ENCODE data around the gene NUP85.

Gene NUP85

DNA sequence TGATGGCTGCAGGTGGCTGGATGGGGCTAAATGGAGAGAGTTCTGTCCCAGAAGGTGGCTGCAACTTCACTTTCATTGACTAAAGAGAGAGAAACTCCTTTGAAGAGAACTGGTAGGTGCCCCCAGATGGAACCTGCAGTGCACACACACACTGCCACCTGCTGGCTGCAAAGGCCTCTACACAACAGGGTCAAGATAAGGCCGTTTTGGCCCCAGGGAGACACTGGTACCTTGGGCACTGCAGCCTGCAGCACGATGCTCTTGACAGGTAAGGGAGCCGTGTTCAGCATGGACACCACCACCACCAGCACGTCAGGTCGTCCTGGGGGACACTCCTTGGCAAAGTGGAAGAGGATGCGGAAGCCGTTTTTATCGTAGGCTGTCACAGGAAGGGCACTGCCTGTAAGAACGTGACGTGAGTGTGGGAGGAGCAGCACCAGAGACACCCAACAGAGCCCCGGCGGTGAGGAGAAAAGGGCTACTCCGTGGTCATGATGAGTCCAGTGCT lies 33.3 kb downstream of the NUP85 start (continued):
- TF ChIP-seq, protein P1, sequence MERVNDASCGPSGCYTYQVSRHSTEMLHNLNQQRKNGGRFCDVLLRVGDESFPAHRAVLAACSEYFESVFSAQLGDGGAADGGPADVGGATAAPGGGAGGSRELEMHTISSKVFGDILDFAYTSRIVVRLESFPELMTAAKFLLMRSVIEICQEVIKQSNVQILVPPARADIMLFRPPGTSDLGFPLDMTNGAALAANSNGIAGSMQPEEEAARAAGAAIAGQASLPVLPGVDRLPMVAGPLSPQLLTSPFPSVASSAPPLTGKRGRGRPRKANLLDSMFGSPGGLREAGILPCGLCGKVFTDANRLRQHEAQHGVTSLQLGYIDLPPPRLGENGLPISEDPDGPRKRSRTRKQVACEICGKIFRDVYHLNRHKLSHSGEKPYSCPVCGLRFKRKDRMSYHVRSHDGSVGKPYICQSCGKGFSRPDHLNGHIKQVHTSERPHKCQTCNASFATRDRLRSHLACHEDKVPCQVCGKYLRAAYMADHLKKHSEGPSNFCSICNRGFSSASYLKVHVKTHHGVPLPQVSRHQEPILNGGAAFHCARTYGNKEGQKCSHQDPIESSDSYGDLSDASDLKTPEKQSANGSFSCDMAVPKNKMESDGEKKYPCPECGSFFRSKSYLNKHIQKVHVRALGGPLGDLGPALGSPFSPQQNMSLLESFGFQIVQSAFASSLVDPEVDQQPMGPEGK (CRISPR knock-in tag; IDR thresholded peaks at IDR 0.05; ENCODE audit: borderline replicate concordance) = no peak
- TF ChIP-seq CSDC2 (CRISPR knock-in tag; IDR thresholded peaks at IDR 0.05) = no peak
- TF ChIP-seq, protein P2, sequence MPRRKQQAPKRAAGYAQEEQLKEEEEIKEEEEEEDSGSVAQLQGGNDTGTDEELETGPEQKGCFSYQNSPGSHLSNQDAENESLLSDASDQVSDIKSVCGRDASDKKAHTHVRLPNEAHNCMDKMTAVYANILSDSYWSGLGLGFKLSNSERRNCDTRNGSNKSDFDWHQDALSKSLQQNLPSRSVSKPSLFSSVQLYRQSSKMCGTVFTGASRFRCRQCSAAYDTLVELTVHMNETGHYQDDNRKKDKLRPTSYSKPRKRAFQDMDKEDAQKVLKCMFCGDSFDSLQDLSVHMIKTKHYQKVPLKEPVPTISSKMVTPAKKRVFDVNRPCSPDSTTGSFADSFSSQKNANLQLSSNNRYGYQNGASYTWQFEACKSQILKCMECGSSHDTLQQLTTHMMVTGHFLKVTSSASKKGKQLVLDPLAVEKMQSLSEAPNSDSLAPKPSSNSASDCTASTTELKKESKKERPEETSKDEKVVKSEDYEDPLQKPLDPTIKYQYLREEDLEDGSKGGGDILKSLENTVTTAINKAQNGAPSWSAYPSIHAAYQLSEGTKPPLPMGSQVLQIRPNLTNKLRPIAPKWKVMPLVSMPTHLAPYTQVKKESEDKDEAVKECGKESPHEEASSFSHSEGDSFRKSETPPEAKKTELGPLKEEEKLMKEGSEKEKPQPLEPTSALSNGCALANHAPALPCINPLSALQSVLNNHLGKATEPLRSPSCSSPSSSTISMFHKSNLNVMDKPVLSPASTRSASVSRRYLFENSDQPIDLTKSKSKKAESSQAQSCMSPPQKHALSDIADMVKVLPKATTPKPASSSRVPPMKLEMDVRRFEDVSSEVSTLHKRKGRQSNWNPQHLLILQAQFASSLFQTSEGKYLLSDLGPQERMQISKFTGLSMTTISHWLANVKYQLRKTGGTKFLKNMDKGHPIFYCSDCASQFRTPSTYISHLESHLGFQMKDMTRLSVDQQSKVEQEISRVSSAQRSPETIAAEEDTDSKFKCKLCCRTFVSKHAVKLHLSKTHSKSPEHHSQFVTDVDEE (CRISPR knock-in tag; IDR thresholded peaks at IDR 0.05) = no peak
- no peak for TF ChIP-seq ESRRG (CRISPR knock-in tag; IDR thresholded peaks at IDR 0.05)
- TF ChIP-seq GLIS3 (CRISPR knock-in tag; IDR thresholded peaks at IDR 0.05) = no peak
- TF ChIP-seq TCF4 (CRISPR knock-in tag; IDR thresholded peaks at IDR 0.05; ENCODE audit: borderline replicate concordance) = no peak
- TF ChIP-seq SNAI2 (CRISPR knock-in tag; IDR thresholded peaks at IDR 0.05) = no peak

DNA sequence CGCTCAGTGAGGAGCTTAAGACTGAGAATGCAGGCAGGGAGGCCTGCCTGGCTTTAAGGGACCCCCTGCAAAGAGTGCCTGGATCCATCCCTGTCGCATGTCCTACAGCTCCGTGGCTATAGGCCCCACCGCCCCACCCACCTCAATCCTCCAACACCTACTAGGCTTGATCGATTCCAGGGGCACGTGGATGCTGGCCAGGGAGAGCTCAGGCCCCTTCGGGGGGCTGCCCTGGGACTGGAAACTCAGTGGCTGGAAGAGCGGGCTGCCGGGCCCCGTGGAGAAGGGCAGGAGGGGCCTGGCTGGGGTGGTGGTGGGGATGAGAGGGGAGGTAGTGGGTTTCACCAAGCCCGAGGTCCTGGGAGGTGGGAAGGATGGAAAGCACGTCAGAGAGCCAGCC lies 33.7 kb downstream of the NUP85 start:
- TF ChIP-seq ESRRG (CRISPR knock-in tag; IDR thresholded peaks at IDR 0.05) (no peak), CSDC2 (CRISPR knock-in tag; IDR thresholded peaks at IDR 0.05) (no peak), RARB (CRISPR knock-in tag; IDR thresholded peaks at IDR 0.05) (no peak), ZNF70 (CRISPR knock-in tag; IDR thresholded peaks at IDR 0.05) (no peak), ZFP3 (CRISPR knock-in tag; IDR thresholded peaks at IDR 0.05) (no peak), ZC3H10 (CRISPR knock-in tag; IDR thresholded peaks at IDR 0.05) (no peak), BACH2 (CRISPR knock-in tag; IDR thresholded peaks at IDR 0.05; ENCODE audit: borderline replicate concordance) (no peak), ARNTL (CRISPR knock-in tag; IDR thresholded peaks at IDR 0.05; ENCODE audit: borderline replicate concordance, low read depth) (no peak), ZNF565 (CRISPR knock-in tag; conservative IDR thresholded peaks at IDR 0.05; ENCODE audit: low read depth) (no peak), PPARA (CRISPR knock-in tag; IDR thresholded peaks at IDR 0.05; ENCODE audit: borderline replicate concordance) (no peak), TOX (CRISPR knock-in tag; IDR thresholded peaks at IDR 0.05; ENCODE audit: borderline replicate concordance) (no peak), OSR1 (CRISPR knock-in tag; IDR thresholded peaks at IDR 0.05) (no peak), ZFP30 (CRISPR knock-in tag; IDR thresholded peaks at IDR 0.05) (no peak), SNAI2 (CRISPR knock-in tag; IDR thresholded peaks at IDR 0.05) (no peak), TCF4 (CRISPR knock-in tag; IDR thresholded peaks at IDR 0.05; ENCODE audit: borderline replicate concordance) (no peak), ISL1 (CRISPR knock-in tag; IDR thresholded peaks at IDR 0.05) (no peak)
- TF ChIP-seq, protein P2 (CRISPR knock-in tag; IDR thresholded peaks at IDR 0.05) = no peak
- TF ChIP-seq, protein P1 (CRISPR knock-in tag; IDR thresholded peaks at IDR 0.05; ENCODE audit: borderline replicate concordance) = no peak
- TF ChIP-seq, protein P3, sequence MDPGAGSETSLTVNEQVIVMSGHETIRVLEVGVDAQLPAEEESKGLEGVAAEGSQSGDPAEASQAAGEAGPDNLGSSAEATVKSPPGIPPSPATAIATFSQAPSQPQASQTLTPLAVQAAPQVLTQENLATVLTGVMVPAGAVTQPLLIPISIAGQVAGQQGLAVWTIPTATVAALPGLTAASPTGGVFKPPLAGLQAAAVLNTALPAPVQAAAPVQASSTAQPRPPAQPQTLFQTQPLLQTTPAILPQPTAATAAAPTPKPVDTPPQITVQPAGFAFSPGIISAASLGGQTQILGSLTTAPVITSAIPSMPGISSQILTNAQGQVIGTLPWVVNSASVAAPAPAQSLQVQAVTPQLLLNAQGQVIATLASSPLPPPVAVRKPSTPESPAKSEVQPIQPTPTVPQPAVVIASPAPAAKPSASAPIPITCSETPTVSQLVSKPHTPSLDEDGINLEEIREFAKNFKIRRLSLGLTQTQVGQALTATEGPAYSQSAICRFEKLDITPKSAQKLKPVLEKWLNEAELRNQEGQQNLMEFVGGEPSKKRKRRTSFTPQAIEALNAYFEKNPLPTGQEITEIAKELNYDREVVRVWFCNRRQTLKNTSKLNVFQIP (CRISPR knock-in tag; IDR thresholded peaks at IDR 0.05; ENCODE audit: borderline replicate concordance, low read depth) = no peak
- ATAC-seq = no peak
